Upper lobe of left lung (tissue), 4 donors: ENCODE data around the gene KRTAP12-4.
"Not testable (repeated sequence)": the region's sequence is repeated elsewhere in the genome, so short reads cannot be mapped to it uniquely, and the experiment has no call there.

Experiments
- CTCF ChIP-seq, 6 experiments: fragments of 450-650 bp in 4 of 6; fragments of 200-600 bp in 2 of 6; sonication (generic) in 2 of 6; IDR thresholded peaks; one replicate each; pipeline ENCODE4 v1.5.1; 2016 to 2019; ENCODE audit warnings: antibody characterized with exemption in 6 of 6
- EP300 ChIP-seq, 4 donors: sonication (generic); formaldehyde crosslinking; IDR thresholded peaks; one replicate each; pipeline ENCODE4 v1.5.1; 2017; ENCODE audit warnings: antibody characterized with exemption in 4 of 4, control low read depth in 2 of 4
- POLR2A ChIP-seq, 4 donors: fragments of 450-650 bp; IDR thresholded peaks; one replicate each; pipeline ENCODE4 v1.5.1; 2016 to 2017; ENCODE audit warnings: antibody characterized with exemption in 4 of 4, mild to moderate bottlenecking in 2 of 4

GRCh38 chr21:44627181-44627822, 27.2 kb downstream of the KRTAP12-4 start:
- TF ChIP-seq EP300, POLR2A, CTCF (IDR thresholded peaks at IDR 0.05): not testable (repeated sequence)
